Endothelial cell of umbilical vein (primary cell): ENCODE data around the gene RIPK4. TPM values are rescaled to one million over a fixed set of nuclear protein-coding genes. Genes with fewer than 3 reads are reported as not detected.
A peak's percentile ranks its signal among the peaks of the same experiment; 100 is the strongest.

Experiments used
- BruUV-seq: library from RNA; stranded (reverse); fragments of 400-500 nt; replicated peaks from 2 replicates; lab custom pipeline; 2021; lab: Mats Ljungman, UMichigan
- CTCF ChIA-PET: fragments of 300-600, 350-600 bp; sonication (Branson Sonifier 250); formaldehyde crosslinking; loops from one replicate; lab custom pipeline; 2021; ENCODE audit warnings: antibody characterized with exemption, inconsistent platforms; lab: Charles Lee
- POLR2A ChIA-PET: fragments of 300-600, 350-600 bp; sonication (Branson Sonifier 250); formaldehyde crosslinking; loops from one replicate; lab custom pipeline; 2021; ENCODE audit warnings: antibody characterized with exemption, inconsistent platforms; lab: Charles Lee
- DNase-seq: peaks from one replicate; pipeline ENCODE4 v3.0.0-alpha.2; 2011; ENCODE audit warnings: low read depth, low spot score
- FAIRE-seq: peaks from 2 replicates; lab custom pipeline; 2011; peaks lifted over from hg19 to GRCh38; lab: Jason Lieb, UNC
- H2AFZ ChIP-seq: 2 replicates; pipeline ENCODE4 v1.6.0; 2012; ENCODE audit warnings: low read depth, low read length, control low read depth, inconsistent platforms
- H3K27ac ChIP-seq: 2 replicates; pipeline ENCODE4 v1.5.1; 2011; ENCODE audit warnings: low read depth, mild to moderate bottlenecking, control low read depth, low read length, moderate library complexity; ENCODE audit not compliant: insufficient read depth
- H3K27me3 ChIP-seq, 2 experiments: 2 replicates each; pipeline versions ENCODE4 v1.6.0 to v1.6.1; 2011; ENCODE audit warnings: low read length in 2 of 2, mixed read lengths in 1 of 2; ENCODE audit not compliant: control insufficient read depth in 2 of 2, insufficient read depth in 2 of 2
- H3K36me3 ChIP-seq, 2 experiments: 2 replicates in 1 of 2; 3 replicates in 1 of 2; pipeline ENCODE4 v1.5.1; 2011; ENCODE audit warnings: low read length in 2 of 2, mild to moderate bottlenecking in 1 of 2, moderate library complexity in 1 of 2; ENCODE audit not compliant: control insufficient read depth in 2 of 2, insufficient read depth in 2 of 2; ENCODE audit errors: extremely low read depth in 1 of 2
- H3K4me1 ChIP-seq: 3 replicates; pipeline ENCODE4 v1.5.1; 2011; ENCODE audit warnings: mild to moderate bottlenecking, low read length; ENCODE audit not compliant: control insufficient read depth, insufficient read depth; ENCODE audit errors: extremely low read depth
- H3K4me2 ChIP-seq: 2 replicates; pipeline ENCODE4 v1.6.1; 2011; ENCODE audit warnings: low read length, control low read depth, mixed read lengths; ENCODE audit not compliant: insufficient read depth
- H3K4me3 ChIP-seq, 3 experiments: fragments of 200-600 bp in 1 of 3; sonication (generic), shearing (Covaris generic) in 1 of 3; replicated peaks in 1 of 3; 2 replicates each; pipeline ENCODE4 v1.5.1; 2011 to 2016; ENCODE audit warnings: control low read depth in 3 of 3, low read length in 3 of 3, mild to moderate bottlenecking in 2 of 3, inconsistent platforms in 1 of 3, low read depth in 1 of 3, moderate library complexity in 1 of 3; ENCODE audit not compliant: insufficient read depth in 1 of 3
- H3K79me2 ChIP-seq: 2 replicates; pipeline ENCODE4 v1.6.0; 2012; ENCODE audit warnings: low read length, inconsistent platforms; ENCODE audit not compliant: control insufficient read depth, insufficient read depth
- H3K9ac ChIP-seq: replicated peaks from 2 replicates; pipeline ENCODE3; 2011; ENCODE audit warnings: low read length, control low read depth; ENCODE audit not compliant: insufficient read depth; ENCODE audit errors: extremely low read depth
- H3K9me1 ChIP-seq: replicated peaks from 3 replicates; pipeline ENCODE4 v1.6.0; 2011; ENCODE audit warnings: mild to moderate bottlenecking, low read length; ENCODE audit not compliant: control insufficient read depth, insufficient read depth; ENCODE audit errors: extremely low read depth
- H3K9me3 ChIP-seq: replicated peaks from 2 replicates; pipeline ENCODE4 v1.5.1; 2012; ENCODE audit warnings: low read length, inconsistent platforms; ENCODE audit not compliant: control insufficient read depth, insufficient read depth
- H4K20me1 ChIP-seq: replicated peaks from 2 replicates; pipeline ENCODE3; 2011; ENCODE audit warnings: mild to moderate bottlenecking, low read length; ENCODE audit not compliant: control insufficient read depth, insufficient read depth; ENCODE audit errors: extremely low read depth
- EZH2 ChIP-seq: IDR thresholded peaks from 2 replicates; pipeline ENCODE4 v1.6.1; 2012; ENCODE audit warnings: borderline replicate concordance, low read depth, mild to moderate bottlenecking, moderate library complexity, low read length, inconsistent platforms; ENCODE audit not compliant: severe bottlenecking
- FOS ChIP-seq: IDR thresholded peaks from 2 replicates; pipeline ENCODE4 v1.6.1; 2011; ENCODE audit warnings: mild to moderate bottlenecking, low read length, moderate library complexity, borderline replicate concordance; ENCODE audit not compliant: insufficient read depth
- GATA2 ChIP-seq: IDR thresholded peaks from 2 replicates; pipeline ENCODE4 v1.7.0; 2011; ENCODE audit warnings: low read depth, mild to moderate bottlenecking, moderate library complexity, mixed read lengths, low read length; ENCODE audit not compliant: insufficient read length, insufficient read depth
- JUN ChIP-seq: IDR thresholded peaks from 2 replicates; pipeline ENCODE4 v1.6.1; 2011; ENCODE audit warnings: borderline replicate concordance, low read depth; ENCODE audit not compliant: insufficient read length, insufficient read depth
- MAX ChIP-seq: IDR thresholded peaks from 2 replicates; pipeline ENCODE4 v1.6.1; 2011; ENCODE audit not compliant: insufficient read depth, insufficient read length
- POLR2AphosphoS5 ChIP-seq: IDR thresholded peaks from 2 replicates; pipeline ENCODE4 v1.6.1; 2012; ENCODE audit warnings: low read depth, mild to moderate bottlenecking, control low read depth, low read length, moderate library complexity; ENCODE audit not compliant: insufficient read depth
- dilution Hi-C: fragments of 300-500 bp; cut with MboI; formaldehyde crosslinking; loops from one replicate; pipeline ENCODE4 v1.15.0; 2019; ENCODE audit warnings: low sequenced_read_pairs; ENCODE audit not compliant: extremely low pct_ligation_motif_present
- intact Hi-C: fragments of 100-400 bp; cut with micrococcal nuclease; formaldehyde crosslinking; loops from one replicate; pipeline ENCODE4 v1.10.0; 2022
- polyA plus RNA-seq, 4 experiments: library from polyadenylated mRNA; depleted of rRNA in 3 of 4; stranded (reverse) in 3 of 4; unstranded in 1 of 4; fragments of >200 nt; gene quantifications; 2 replicates each; pipeline versions ENCODE4 v1.2.1 to v1.2.3, GENCODE V29; 2011 to 2012; ENCODE audit warnings: missing spikeins in 1 of 4
- total RNA-seq: library from RNA; stranded (reverse); gene quantifications from 2 replicates; pipeline ENCODE4 v1.2.3, GENCODE V29; 2021

RIPK4 gene
- total and polyA plus RNA-seq, 2 donors (not counting 3 experiments of a cell fraction or from before 2014, with no cell fraction given), result not detected

- Histone ChIP-seq H3K27ac (no peak overlapping the region), H3K36me3 (no peaks in the 10 kb centered on the region), H3K9me1 (no peaks in the 10 kb centered on the region), H3K79me2 (no peaks in the 10 kb centered on the region), H3K4me2 (no peak overlapping the region), H3K4me3 (no peak overlapping the region), H2AFZ (no peak overlapping the region), H3K4me1 (no peaks in the 10 kb centered on the region), H4K20me1 (no peaks in the 10 kb centered on the region), H3K9ac (no peak overlapping the region), H3K9me3 (no peaks in the 10 kb centered on the region), H3K27me3 (peaks cover 73 to 76% of the 10 kb centered on the region in 2 experiments)
- dilution Hi-C loops, result no loop called here
- ChIA-PET POLR2A (no interaction called here), CTCF (no interaction called here)
- intact Hi-C loops, result no loop called here
- BruUV-seq, result no TSS peak
- DNase-seq (no peak), FAIRE-seq (no peak)
- TF ChIP-seq POLR2AphosphoS5, result no peak
- TF ChIP-seq EZH2, result peak; percentile 21
- no peak for TF ChIP-seq MAX
- TF ChIP-seq JUN, result no peak
- TF ChIP-seq FOS, result no peak
- no peak for TF ChIP-seq GATA2
Measured at GRCh38 chr21:41762753-41763152, 4.1 kb downstream of the RIPK4 start.
